Mucosa of stomach (tissue), 1 donor: Measurements from ENCODE around the gene GPSM3.

Experiments used
- H3K27me3 ChIP-seq: one replicate; pipeline ENCODE4 v1.7.0; 2013; ENCODE audit warnings: mild to moderate bottlenecking, low read length; ENCODE audit not compliant: control insufficient read depth, insufficient read depth
- H3K36me3 ChIP-seq: one replicate; pipeline ENCODE4 v1.7.0; 2013; ENCODE audit warnings: low read length; ENCODE audit not compliant: control insufficient read depth, insufficient read depth
- H3K4me1 ChIP-seq: one replicate; pipeline ENCODE4 v1.7.0; 2013; ENCODE audit warnings: mild to moderate bottlenecking, low read length; ENCODE audit not compliant: control insufficient read depth, insufficient read depth
- H3K4me3 ChIP-seq: one replicate; pipeline ENCODE4 v1.7.0; 2013; ENCODE audit warnings: low read length
- H3K9ac ChIP-seq: one replicate; pipeline ENCODE4 v1.7.0; 2013; ENCODE audit warnings: mild to moderate bottlenecking, low read length, moderate library complexity
- H3K9me3 ChIP-seq: one replicate; pipeline ENCODE4 v1.7.0; 2013; ENCODE audit warnings: mild to moderate bottlenecking, low read length, moderate library complexity; ENCODE audit not compliant: control insufficient read depth
- donor health status: Pancreatic carcinoma.

Gene GPSM3

GRCh38 chr6:32192608-32193039 is at the start of gene GPSM3:
Gene GPSM3, minus strand, starts transcription at chr6:32192643. Its CDS starts 130 bp downstream, at chr6:32192513.
- Histone ChIP-seq H3K4me3 (peak within 1 kb of the TSS; percentile 11), H3K9me3 (no peaks in the 10 kb centered on the region), H3K4me1 (peaks cover 57% of the 10 kb centered on the region), H3K36me3 (no peaks in the 10 kb centered on the region), H3K27me3 (no peaks in the 10 kb centered on the region), H3K9ac (peak within 1 kb of the TSS; percentile 95)

GRCh38 chr6:32240686-32241085 is 48.2 kb upstream of the GPSM3 start:
- H3K4me3 ChIP-seq = no peak overlapping the region
- no peaks in the 10 kb centered on the region for H3K9me3 ChIP-seq
- no peaks in the 10 kb centered on the region for H3K27me3 ChIP-seq
- H3K4me1 ChIP-seq = peaks cover 4% of the 10 kb centered on the region
- no peaks in the 10 kb centered on the region for H3K36me3 ChIP-seq
- no peak overlapping the region for H3K9ac ChIP-seq

GRCh38 chr6:32239462-32239861 is 47.0 kb upstream of the GPSM3 start:
- Histone ChIP-seq H3K9me3 (no peaks in the 10 kb centered on the region), H3K27me3 (no peaks in the 10 kb centered on the region), H3K9ac (no peak overlapping the region), H3K4me1 (no peaks in the 10 kb centered on the region), H3K4me3 (no peak overlapping the region), H3K36me3 (no peaks in the 10 kb centered on the region)

GRCh38 chr6:32234934-32235333 is 42.5 kb upstream of the GPSM3 start:
- H3K9me3 ChIP-seq = no peaks in the 10 kb centered on the region
- no peaks in the 10 kb centered on the region for H3K27me3 ChIP-seq
- no peaks in the 10 kb centered on the region for H3K4me1 ChIP-seq

GRCh38 chr6:32226434-32226833 is 34.0 kb upstream of the GPSM3 start:
- Histone ChIP-seq H3K27me3 (no peaks in the 10 kb centered on the region), H3K9me3 (no peaks in the 10 kb centered on the region), H3K4me1 (no peaks in the 10 kb centered on the region), H3K36me3 (no peaks in the 10 kb centered on the region), H3K4me3 (no peak overlapping the region), H3K9ac (no peak overlapping the region)

More at GRCh38 chr6:32234934-32235333, 42.5 kb upstream of the GPSM3 start:
- Histone ChIP-seq H3K4me3 (no peak overlapping the region), H3K36me3 (no peaks in the 10 kb centered on the region), H3K9ac (no peak overlapping the region)

GRCh38 chr6:32224696-32225095 is 32.3 kb upstream of the GPSM3 start:
- Histone ChIP-seq H3K36me3 (no peaks in the 10 kb centered on the region), H3K27me3 (no peaks in the 10 kb centered on the region), H3K9ac (no peak overlapping the region), H3K4me3 (no peak overlapping the region), H3K4me1 (no peaks in the 10 kb centered on the region), H3K9me3 (no peaks in the 10 kb centered on the region)

GRCh38 chr6:32223258-32224235 is 31.1 kb upstream of the GPSM3 start, which contains the start of gene NOTCH4:
Gene NOTCH4, minus strand, starts transcription at chr6:32224067. Its CDS starts 139 bp downstream, at chr6:32223928.
- no peak within 1 kb of the TSS for H3K9ac ChIP-seq
- no peaks in the 10 kb centered on the region for H3K4me1 ChIP-seq
- H3K36me3 ChIP-seq = no peaks in the 10 kb centered on the region
- H3K27me3 ChIP-seq = no peaks in the 10 kb centered on the region
- H3K9me3 ChIP-seq = no peaks in the 10 kb centered on the region
- no peak within 1 kb of the TSS for H3K4me3 ChIP-seq

- Histone ChIP-seq H3K9me3 (no peaks in the 10 kb centered on the region), H3K4me1 (no peaks in the 10 kb centered on the region), H3K4me3 (no peak overlapping the region), H3K9ac (no peak overlapping the region), H3K36me3 (no peaks in the 10 kb centered on the region), H3K27me3 (no peaks in the 10 kb centered on the region)
These were observed 30.1 kb upstream of the GPSM3 start for GRCh38 chr6:32222333-32223230.

- Histone ChIP-seq H3K9ac (no peak overlapping the region), H3K4me1 (no peaks in the 10 kb centered on the region), H3K4me3 (no peak overlapping the region), H3K9me3 (no peaks in the 10 kb centered on the region), H3K36me3 (no peaks in the 10 kb centered on the region), H3K27me3 (no peaks in the 10 kb centered on the region)
These were observed 27.6 kb upstream of the GPSM3 start for GRCh38 chr6:32220021-32220420.

GRCh38 chr6:32218167-32218566 is 25.7 kb upstream of the GPSM3 start:
- Histone ChIP-seq H3K9ac (no peak overlapping the region), H3K4me3 (no peak overlapping the region), H3K9me3 (no peaks in the 10 kb centered on the region), H3K36me3 (no peaks in the 10 kb centered on the region), H3K4me1 (no peaks in the 10 kb centered on the region), H3K27me3 (no peaks in the 10 kb centered on the region)

GRCh38 chr6:32216998-32217397 is 24.6 kb upstream of the GPSM3 start:
- Histone ChIP-seq H3K36me3 (no peaks in the 10 kb centered on the region), H3K4me3 (no peak overlapping the region), H3K9ac (no peak overlapping the region), H3K9me3 (no peaks in the 10 kb centered on the region), H3K4me1 (no peaks in the 10 kb centered on the region), H3K27me3 (no peaks in the 10 kb centered on the region)

GRCh38 chr6:32216285-32216684 is 23.8 kb upstream of the GPSM3 start:
- H3K4me3 ChIP-seq = no peak overlapping the region
- H3K9me3 ChIP-seq = no peaks in the 10 kb centered on the region
- H3K36me3 ChIP-seq = no peaks in the 10 kb centered on the region
- H3K9ac ChIP-seq = no peak overlapping the region
- no peaks in the 10 kb centered on the region for H3K4me1 ChIP-seq
- no peaks in the 10 kb centered on the region for H3K27me3 ChIP-seq
